ENCODE measurements around the gene TCF7L2.

Gene TCF7L2

GRCh38 chr10:113067501-113067900 is 117.5 kb downstream of the TCF7L2 start:
- Histone ChIP-seq H3K27me3 (ENCODE audit: low read depth, low read length) (no peaks in the 10 kb centered on the region), H3K9ac (ENCODE audit: low read length) (no peak overlapping the region), H3K27ac (ENCODE audit: low read length) (no peak overlapping the region), H3K4me2 (ENCODE audit: low read length) (no peak overlapping the region), H3K36me3 (replicated peaks; ENCODE audit: low read depth, low read length) (no peaks in the 10 kb centered on the region), H3K79me2 (ENCODE audit: low read length) (no peaks in the 10 kb centered on the region), H4K20me1 (ENCODE audit: insufficient read depth, low read length) (no peaks in the 10 kb centered on the region), H3K4me1 (ENCODE audit: low read length) (no peaks in the 10 kb centered on the region), H3K9me3 (ENCODE audit: insufficient read depth, low read length) (no peaks in the 10 kb centered on the region), H3K4me3 (ENCODE audit: low read length) (no peak overlapping the region), H2AFZ (ENCODE audit: low read depth, low read length) (no peak overlapping the region)
- no peak for TF ChIP-seq CTCF (IDR thresholded peaks at IDR 0.05; ENCODE audit: low read depth, low read length)
- no peak for TF ChIP-seq EZH2phosphoT487 (IDR thresholded peaks at IDR 0.05; ENCODE audit: low read depth)

GRCh38 chr10:113068178-113068890 is 118.3 kb downstream of the TCF7L2 start:
- no peak overlapping the region for H3K27ac ChIP-seq (ENCODE audit: low read length)
- H3K4me1 ChIP-seq (ENCODE audit: low read length), result no peaks in the 10 kb centered on the region
- H4K20me1 ChIP-seq (ENCODE audit: insufficient read depth, low read length), result no peaks in the 10 kb centered on the region
- no peak overlapping the region for H3K4me2 ChIP-seq (ENCODE audit: low read length)
- H3K9ac ChIP-seq (ENCODE audit: low read length), result no peak overlapping the region
- no peaks in the 10 kb centered on the region for H3K79me2 ChIP-seq (ENCODE audit: low read length)
- TF ChIP-seq CTCF (IDR thresholded peaks at IDR 0.05; ENCODE audit: low read depth, low read length), result no peak
- TF ChIP-seq EZH2phosphoT487 (IDR thresholded peaks at IDR 0.05; ENCODE audit: low read depth), result no peak
- H3K27me3 ChIP-seq (ENCODE audit: low read depth, low read length), result no peaks in the 10 kb centered on the region
- no peak overlapping the region for H2AFZ ChIP-seq (ENCODE audit: low read depth, low read length)
- H3K36me3 ChIP-seq (replicated peaks; ENCODE audit: low read depth, low read length), result no peaks in the 10 kb centered on the region
- no peaks in the 10 kb centered on the region for H3K9me3 ChIP-seq (ENCODE audit: insufficient read depth, low read length)
- H3K4me3 ChIP-seq (ENCODE audit: low read length), result no peak overlapping the region

GRCh38 chr10:113069595-113069994 is 119.5 kb downstream of the TCF7L2 start:
- TF ChIP-seq EZH2phosphoT487 (IDR thresholded peaks at IDR 0.05; ENCODE audit: low read depth) (no peak), CTCF (IDR thresholded peaks at IDR 0.05; ENCODE audit: low read depth, low read length) (no peak)
- no peak overlapping the region for H3K9ac ChIP-seq (ENCODE audit: low read length)
- no peak overlapping the region for H3K27ac ChIP-seq (ENCODE audit: low read length)
- H3K27me3 ChIP-seq (ENCODE audit: low read depth, low read length), result no peaks in the 10 kb centered on the region
- no peaks in the 10 kb centered on the region for H3K9me3 ChIP-seq (ENCODE audit: insufficient read depth, low read length)
- no peaks in the 10 kb centered on the region for H4K20me1 ChIP-seq (ENCODE audit: insufficient read depth, low read length)
- H3K4me2 ChIP-seq (ENCODE audit: low read length), result no peak overlapping the region
- H2AFZ ChIP-seq (ENCODE audit: low read depth, low read length), result no peak overlapping the region
- H3K79me2 ChIP-seq (ENCODE audit: low read length), result no peaks in the 10 kb centered on the region
- H3K4me1 ChIP-seq (ENCODE audit: low read length), result no peaks in the 10 kb centered on the region
- no peaks in the 10 kb centered on the region for H3K36me3 ChIP-seq (replicated peaks; ENCODE audit: low read depth, low read length)
- no peak overlapping the region for H3K4me3 ChIP-seq (ENCODE audit: low read length)

GRCh38 chr10:113071446-113071845 is 121.4 kb downstream of the TCF7L2 start:
- H3K9me3 ChIP-seq (ENCODE audit: insufficient read depth, low read length), result no peaks in the 10 kb centered on the region
- no peak overlapping the region for H3K9ac ChIP-seq (ENCODE audit: low read length)
- no peak overlapping the region for H2AFZ ChIP-seq (ENCODE audit: low read depth, low read length)
- H3K36me3 ChIP-seq (replicated peaks; ENCODE audit: low read depth, low read length), result no peaks in the 10 kb centered on the region
- H4K20me1 ChIP-seq (ENCODE audit: insufficient read depth, low read length), result no peaks in the 10 kb centered on the region
- no peak overlapping the region for H3K4me2 ChIP-seq (ENCODE audit: low read length)
- TF ChIP-seq CTCF (IDR thresholded peaks at IDR 0.05; ENCODE audit: low read depth, low read length), result no peak
- no peak for TF ChIP-seq EZH2phosphoT487 (IDR thresholded peaks at IDR 0.05; ENCODE audit: low read depth)
- no peak overlapping the region for H3K4me3 ChIP-seq (ENCODE audit: low read length)
- H3K79me2 ChIP-seq (ENCODE audit: low read length), result no peaks in the 10 kb centered on the region
- no peaks in the 10 kb centered on the region for H3K27me3 ChIP-seq (ENCODE audit: low read depth, low read length)
- no peak overlapping the region for H3K27ac ChIP-seq (ENCODE audit: low read length)
- no peaks in the 10 kb centered on the region for H3K4me1 ChIP-seq (ENCODE audit: low read length)

Data from OCI-LY3 (cell line).